Hematopoietic multipotent progenitor cell treated with erythropoietin and hydrocortisone succinate and interleukin-3 and kit ligand, for 15 days (in vitro differentiated cells): ENCODE results near the gene LUC7L.
A peak's percentile ranks its signal among the peaks of the same experiment; 100 is the strongest.
"Not testable (repeated sequence)": the region's sequence is repeated elsewhere in the genome, so short reads cannot be mapped to it uniquely, and the experiment has no call there.

ENCODE experiments used
- DNase-seq: peaks from one replicate; pipeline ENCODE4 v3.0.0-alpha.2; 2015; ENCODE audit warnings: low spot score

LUC7L gene

DNA sequence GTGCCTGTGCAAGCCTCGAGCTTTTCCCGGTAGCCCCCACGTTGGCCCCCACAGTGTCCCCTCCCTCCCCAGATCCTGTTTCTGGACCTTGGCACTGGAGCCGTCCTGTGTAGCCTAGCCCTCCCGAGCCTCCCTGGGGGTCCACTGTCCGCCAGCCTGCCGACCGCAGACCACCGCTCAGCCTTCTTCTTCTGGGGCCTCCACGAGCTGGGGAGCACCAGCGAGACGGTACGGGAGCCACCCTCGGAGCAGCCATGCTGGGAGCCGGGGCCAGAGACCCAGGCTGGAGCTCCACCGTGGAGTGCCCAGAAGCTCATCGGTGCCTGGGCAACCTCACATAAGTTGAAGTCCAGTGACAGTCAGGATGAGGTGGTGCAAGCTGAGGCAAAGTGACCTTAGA, 34.7 kb upstream of the LUC7L start:
- no peak for DNase-seq

DNA sequence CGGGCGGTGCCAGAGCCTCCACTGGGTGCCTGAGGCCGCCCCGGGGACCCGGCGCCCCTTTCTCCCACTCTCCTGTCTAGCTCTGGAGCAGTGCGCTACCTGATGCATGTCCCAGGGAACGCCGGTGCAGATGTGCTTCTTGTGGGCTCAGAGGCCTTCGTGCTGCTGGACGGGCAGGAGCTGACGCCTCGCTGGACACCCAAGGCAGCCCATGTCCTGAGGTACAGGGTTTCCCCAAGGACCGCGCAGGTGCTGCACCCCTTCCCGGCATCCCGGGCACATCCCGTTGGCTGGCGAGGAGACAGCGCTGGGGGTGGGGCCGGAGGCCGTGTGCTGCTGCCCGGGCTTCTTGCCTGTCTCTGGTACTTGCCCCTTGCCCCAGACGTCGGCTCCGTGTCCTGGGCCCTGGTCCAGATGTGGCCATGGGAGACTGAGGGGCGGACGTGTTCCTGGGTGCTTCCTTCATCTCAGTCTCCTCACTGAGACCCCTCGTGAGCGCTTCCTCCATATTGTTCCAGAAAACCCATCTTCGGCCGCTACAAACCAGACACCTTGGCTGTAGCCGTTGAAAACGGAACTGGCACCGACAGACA, 34.0 kb upstream of the LUC7L start:
- no peak for DNase-seq

DNA sequence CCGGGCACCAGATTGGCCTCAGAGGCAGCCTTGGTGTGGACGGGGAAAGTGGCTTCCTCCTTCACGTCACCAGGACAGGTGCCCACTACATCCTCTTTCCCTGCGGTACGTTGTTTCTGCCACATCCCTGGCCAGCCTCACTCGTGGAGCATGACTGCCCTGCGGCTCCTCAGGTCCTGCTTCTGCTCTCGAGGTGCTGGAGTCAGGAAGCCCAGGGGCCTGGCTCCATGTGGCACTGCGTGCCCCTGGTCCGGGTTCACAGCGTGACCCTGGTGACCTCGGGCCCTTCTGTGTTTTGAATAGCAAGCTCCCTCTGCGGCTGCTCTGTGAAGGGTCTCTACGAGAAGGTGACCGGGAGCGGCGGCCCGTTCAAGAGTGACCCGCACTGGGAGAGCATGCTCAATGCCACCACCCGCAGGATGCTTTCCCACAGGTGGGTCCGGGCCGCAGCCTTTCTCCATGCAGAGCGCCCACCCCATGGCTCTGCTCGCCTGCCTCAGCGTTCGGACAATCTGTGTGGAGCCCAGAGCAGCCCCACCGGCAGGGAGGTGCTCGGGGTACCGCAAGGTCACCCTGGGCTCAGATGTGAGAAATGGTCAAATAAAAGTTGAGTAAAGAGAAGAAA, 33.0 kb upstream of the LUC7L start:
- DNase-seq: no peak

DNA sequence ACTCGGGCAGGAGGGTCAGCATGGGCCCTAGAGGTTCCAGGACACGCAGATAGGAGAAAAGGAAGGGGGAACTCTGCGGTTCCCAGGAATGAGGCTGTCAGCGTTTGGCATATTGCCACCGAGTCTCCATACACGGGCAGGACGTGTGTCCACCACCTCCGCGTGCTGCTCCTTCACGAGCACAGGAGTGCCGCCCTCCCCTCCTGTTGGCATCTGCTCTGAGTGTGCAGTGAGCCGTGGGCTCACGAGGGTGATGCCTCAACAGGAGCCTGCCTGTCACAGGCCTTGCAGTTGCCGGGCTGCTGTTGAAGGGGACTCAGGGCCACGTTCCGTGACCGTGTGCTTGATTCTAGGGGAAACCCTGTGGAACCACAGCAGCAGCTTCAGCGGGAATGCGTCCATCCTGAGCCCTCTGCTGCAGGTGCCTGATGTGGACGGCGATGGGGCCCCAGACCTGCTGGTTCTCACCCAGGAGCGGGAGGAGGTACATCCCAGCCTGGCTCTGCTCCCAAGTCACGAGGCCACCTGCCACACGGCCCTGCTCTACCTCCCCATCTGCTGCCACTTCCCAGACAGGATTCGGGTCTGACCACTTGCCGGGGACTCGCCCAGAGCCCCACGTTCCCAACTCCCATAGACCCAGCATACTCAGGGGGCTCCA, 31.9 kb upstream of the LUC7L start:
- DNase-seq: no peak

DNA sequence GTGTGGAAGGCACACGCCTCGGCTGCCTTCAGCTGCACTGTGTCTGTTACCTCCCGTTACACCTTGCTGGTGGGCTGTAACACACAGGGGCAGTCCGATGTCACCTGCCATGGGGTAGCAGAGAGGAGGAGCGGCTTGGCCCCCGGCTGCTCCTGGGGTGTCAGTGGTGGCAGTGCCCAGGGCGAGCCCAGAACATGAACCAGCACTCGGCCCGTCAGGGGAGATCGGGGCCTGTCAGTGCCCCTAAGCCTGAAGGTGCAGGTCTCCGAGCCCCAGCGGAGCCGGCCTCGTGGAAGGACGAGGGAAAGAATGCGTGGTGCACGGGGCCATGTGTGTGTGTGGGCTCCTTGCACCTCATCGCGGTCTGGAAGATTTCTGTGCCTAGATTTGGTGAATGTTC, 31.1 kb upstream of the LUC7L start:
- no peak for DNase-seq

DNA sequence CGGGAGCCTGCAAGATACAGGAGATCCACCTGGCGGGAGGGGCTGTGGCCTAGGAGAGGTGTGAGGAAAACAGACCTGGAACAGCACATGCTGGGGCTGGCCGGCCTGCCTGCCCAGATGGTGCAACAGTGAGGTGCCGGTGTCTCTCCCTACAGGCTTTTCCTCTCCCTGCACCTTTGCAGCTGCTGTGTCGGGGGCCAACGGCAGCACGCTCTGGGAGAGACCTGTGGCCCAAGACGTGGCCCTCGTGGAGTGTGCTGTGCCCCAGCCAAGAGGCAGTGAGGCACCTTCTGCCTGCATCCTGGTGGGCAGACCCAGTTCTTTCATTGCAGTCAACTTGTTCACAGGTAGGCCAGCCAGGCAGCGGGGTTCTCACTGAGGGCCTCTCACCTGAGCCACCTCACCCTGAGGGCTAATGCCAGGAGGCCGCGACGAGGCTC, 30.6 kb upstream of the LUC7L start:
- no peak for DNase-seq

DNA sequence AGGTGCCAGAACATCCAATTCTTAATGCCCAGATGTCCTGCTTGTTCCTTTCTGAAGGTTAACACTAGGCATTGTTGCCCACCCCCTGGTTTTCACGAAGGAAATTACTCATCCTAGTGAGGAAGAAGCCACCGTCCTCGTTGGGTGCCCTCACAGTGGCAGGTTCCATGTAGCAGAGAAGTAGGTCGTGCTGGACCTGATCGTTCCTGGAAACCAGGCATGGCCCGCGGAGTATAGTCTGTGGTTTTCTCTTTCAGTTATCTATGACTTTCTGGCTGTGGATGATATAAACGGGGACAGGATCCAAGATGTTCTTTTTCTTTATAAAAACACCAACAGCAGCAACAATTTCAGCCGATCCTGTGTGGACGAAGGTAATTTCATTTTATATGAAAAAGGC, 30.0 kb upstream of the LUC7L start:
- peak; percentile 14 for DNase-seq

DNA sequence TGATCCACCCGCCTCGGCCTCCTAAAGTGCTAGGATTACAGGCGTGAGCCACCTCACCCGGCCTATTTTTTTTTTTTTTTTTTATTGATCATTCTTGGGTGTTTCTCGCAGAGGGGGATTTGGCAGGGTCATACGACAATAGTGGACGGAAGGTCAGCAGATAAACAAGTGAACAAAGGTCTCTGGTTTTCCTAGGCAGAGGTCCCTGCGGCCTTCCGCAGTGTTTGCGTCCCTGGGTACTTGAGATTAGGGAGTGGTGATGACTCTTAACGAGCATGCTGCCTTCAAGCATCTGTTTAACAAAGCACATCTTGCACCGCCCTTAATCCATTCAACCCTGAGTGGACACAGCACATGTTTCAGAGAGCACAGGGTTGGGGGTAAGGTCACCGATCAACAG, 28.8 kb upstream of the LUC7L start:
- not testable (repeated sequence) for DNase-seq

DNA sequence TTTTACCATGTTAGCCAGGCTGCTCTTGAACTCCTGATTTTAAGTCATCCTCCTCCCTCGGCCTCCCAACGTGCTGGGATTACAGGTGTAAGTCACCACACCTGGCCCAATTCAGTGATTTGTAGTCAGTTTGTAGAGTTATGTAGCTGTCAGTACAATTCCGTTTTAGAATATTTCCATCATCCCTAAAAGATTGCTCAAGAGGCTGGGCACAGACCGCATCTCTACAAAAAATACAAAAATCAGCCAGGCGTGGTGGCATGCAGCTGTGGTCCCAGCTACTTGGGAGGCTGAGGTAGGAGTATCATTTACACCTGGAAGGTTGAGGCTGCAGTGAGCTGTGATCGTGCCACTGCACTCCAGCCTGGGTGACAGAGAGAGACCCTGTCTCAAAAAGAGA, 25.9 kb upstream of the LUC7L start:
- DNase-seq: no peak

DNA sequence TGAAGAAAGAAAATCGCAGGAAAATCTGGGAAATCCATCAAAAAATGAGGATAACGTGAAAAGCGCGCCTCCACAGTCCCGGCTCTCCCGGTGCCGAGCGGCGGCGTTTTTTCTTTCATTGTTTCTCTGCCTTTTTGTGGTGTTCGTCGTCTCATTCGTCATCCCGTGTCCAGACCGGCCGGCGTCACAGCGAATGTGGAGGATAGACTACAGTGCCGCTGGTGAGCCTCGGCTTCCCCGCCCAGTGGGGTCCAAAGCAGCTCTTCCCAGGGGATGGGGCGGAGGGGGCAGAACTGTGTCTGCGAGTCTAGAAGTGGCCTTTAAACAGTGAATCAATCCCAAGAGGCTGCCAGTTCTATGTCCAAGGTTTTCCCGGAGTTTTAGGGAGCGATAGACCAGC, 25.2 kb upstream of the LUC7L start:
- no peak for DNase-seq

DNA sequence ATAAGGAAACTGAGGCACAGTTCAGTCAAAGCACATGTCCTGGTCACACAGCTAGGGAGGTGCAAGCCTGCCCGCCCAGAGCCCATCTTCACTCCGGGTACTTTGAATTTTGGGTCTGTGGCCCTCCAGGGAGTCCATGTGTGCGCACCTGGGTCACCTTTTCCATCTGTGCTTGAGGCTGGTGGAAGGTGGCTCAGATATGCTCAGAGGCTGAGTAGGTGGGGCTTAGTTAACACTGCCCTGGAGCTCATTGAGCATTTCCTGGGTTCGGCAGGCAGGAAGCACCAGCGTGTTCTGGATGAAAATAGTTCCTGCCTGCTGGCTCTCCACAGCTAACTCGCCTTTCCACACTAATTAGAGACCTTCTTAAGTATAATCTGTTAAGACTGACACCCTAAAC, 24.6 kb upstream of the LUC7L start:
- no peak for DNase-seq

DNA sequence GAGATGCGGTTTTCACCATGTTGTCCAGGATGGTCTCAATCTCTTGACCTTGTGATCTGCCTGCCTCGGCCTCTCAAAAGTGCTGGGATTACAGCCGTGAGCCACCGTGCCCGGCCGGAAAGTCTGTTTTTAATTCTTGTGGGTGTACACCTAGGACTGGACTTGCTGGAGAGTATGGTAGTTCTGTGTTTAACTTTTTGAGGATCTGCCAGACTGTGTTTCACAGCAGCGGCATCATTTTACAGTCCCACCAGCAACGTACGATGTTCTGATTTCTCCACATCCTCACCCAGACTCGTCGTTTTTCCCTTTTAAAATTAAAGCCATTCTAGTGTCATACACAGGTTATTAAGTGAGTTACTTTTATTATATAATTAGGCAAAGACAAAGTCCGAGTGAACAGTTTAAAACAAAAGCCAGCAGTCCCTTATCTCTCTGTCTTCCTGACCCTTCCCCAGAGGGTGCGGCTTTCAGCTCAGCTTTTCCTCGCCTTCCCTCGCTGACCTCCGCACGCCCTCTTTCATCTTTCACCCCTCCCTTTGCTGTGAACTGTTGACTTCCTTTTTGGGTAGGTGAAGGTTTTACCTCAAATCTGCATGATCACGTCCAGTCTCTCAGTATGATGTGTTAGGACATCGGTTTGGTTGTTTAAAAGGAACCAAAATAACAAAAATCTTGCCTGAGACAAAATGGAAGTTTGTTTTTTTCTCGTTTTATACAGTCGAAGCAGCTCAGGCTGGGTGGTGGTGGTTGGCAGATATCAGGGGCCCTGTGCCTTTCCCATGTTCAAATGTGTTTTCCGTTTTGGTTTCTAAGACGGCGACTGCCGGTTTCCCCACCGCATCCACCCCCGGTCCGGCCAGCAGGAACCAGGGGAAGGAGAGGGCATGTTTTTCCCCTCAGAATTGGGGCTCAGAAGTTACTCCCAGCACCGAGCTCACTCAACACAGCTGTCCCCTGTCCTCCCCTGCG, 23.4 kb upstream of the LUC7L start:
- DNase-seq: no peak

DNA sequence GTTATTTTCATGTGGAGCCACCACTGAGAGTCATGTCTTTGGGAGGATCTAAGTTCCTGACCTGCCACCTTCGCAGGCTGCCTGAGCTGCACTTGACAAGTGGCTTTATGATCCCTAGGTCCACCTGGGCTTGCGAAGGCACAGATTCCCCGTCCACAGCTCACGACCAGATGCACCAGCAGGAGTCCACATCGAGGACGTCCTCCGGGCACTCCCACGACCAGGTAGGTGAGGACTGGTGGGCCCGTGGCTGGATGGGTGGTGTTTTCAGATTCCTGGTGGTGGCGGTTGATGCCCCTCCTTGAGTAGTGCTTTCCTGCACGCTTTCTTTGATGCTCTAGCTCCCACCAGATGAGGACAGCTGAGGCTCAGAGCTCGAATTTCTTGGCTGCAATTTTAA, 20.2 kb upstream of the LUC7L start:
- no peak for DNase-seq

DNA sequence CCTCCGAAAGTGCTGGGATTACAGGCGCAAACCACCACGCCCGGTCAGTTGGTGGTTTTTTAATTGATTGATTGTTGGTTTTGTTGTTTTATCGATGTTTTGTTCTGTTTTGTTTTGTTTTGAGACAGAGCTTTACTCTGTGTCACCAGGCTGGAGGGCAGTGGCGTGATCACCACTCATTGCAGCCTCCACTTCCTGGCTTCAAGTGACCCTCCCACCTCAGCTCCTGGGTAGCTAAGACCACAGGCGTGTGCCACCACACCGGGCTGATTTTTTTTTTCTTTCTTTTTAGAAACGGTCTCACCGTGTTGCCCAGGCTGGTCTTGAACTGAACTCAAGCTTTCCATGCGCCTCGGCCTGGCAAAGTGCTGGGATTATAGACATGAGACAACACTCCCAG, 17.8 kb upstream of the LUC7L start:
- DNase-seq: no peak

DNA sequence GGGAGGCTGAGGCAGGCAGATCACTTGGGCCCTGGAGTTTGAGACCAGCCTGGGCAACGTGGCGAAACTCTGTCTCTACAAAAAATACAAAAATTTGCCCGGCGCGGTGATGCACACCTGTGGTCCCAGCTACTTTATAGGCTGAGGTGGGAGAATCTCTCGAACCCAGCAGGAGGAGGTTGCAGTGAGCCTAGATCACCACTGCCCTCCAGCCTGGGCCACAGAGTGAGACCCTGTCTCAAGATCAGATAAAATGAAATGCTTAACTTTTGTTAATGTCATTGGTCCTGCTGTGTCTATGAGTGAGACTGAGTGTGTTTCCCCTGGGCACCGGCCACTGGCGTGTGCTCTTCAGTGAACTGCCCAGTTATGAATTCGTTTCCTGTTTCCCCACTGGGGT, 15.9 kb upstream of the LUC7L start:
- no peak for DNase-seq

DNA sequence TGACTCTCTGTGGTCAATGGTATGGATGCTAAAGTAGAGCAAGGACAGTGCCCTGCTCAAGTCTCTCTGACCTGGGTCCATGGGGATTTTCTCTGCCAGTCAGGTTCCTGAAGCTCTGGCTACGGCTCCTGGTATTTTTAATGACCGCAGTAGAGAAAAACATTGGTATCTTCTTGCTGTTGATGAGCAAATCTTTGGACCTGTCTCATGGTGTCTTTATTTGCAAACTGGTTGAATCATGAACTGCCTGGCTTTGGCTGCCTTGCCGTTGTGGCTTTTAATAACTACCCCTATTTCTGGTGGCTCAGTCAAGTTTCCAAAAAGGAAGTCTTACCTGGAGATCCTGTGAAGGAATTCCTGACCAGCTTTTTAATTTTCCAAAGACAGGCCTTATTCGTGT, 14.1 kb upstream of the LUC7L start:
- DNase-seq: no peak

DNA sequence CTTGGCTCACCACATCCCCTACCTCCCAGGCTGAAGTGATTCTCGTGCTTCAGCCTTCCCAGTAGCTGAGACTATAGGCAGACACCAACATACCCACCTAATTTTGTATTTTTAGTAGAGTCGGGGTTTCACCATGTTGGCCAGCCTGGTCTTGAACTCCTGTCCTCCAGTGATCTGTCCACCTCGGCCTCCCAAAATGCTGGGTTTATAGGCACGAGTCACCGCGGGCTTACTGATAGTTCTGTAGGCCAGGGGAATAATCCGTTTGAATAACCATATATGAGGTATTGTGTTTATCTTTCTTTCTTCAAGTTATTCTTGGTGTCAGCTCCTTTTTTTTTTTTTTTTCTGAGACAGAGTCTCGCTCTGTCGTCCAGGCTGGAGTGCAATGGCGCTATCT, 13.0 kb upstream of the LUC7L start:
- no peak for DNase-seq

DNA sequence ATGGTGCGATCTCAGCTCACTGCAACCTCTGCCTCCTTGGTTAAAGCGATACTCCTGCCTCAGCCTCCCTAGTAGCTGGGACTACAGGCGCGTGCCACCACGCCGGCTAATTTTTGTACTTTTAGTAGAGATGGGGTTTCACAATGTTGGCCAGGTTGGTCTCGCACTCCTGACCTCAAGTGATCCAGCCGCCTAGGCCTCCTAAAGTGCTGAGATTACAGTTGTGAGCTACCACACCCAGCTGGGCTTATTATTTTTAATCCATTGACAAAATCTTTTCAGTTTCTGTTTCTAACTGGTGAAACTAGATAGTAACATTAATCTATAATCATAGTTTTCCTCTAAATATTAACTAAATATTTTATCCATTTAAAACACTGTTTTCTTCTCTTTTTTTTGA, 11.3 kb upstream of the LUC7L start:
- no peak for DNase-seq

DNA sequence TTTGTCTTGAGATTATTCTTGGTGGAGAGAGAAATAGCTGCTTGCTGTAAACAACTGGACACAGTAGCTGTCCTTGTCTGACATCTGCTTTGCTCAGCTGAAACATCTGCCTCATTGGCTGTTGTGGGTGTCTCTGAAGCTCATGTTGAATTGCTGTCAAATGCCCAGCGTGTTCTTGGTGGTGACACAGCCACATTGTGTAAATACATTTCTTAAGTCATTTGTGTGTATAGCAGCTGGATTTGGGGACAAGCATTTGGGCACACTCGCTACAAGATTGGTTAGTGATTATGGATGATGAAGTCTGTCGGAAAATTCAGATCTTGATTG, 10.7 kb upstream of the LUC7L start:
- no peak for DNase-seq

DNA sequence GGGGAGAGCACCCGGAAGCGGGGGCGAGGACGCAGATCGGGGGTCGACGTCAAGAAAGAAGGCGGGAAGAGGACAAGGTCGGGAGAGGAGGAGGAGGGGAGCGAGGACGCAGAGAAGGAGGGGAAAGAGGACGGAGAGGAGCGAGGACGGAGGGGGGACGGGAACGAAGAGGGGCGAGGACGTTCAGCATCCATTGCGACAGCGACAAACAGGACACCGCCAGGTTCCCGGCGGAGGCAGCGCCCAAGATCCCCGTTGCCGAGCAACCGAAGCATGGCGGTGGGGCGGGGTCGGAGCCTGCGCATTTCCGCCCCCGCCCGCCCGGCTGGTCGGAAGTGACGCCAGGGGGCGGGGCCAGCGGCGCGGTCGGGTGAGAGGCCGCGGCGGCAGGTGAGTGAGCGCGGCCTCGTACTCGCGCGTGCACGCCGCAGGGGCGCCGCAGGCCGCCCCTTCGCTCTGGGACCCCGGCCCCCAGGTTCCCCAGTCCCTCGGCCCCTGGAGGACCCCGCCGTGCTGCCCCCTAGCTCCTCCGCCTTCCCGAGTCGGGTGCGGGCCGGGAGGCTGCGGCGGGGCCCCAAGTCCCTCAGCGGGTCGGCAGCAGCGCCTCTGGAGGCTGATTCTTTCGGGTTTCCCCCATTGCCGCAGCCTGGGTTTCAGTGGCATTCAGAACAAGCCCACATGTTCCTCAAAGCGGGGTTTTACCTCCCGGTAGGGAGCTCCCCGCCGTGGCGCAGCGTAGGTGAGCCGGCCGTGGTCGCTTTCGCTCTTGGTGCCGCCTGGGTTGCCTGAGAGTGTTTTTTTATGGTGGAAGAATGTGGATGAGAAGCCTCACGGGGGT, 5.4 kb upstream of the LUC7L start, which contains the start of gene FAM234A:
TSS of gene FAM234A (plus strand) at position 354 of the 838 bp plus-strand sequence. CDS start 19,593 bp downstream, outside the sequence.
- peak; percentile 98 for DNase-seq

DNA sequence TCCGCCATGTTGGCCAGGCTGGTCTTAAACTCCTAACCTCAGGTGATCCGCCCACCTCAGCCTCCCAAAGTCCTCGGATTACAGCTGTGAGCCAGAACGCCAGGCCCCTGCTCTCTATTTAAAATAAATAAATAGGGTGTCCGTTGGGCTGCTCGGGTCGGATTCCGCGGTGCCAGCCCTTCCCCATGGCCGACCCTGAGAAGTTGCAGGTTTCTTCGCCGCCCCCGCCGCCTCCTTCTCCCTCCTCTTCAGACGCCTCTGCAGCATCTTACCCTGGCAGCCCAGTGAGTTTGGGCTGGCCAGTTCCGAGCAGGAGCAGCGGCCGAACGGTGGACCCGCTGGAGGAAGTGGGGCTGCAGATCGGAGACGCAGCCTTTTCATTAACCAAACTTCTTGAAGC, 1.7 kb upstream of the LUC7L start:
- DNase-seq: no peak

DNA sequence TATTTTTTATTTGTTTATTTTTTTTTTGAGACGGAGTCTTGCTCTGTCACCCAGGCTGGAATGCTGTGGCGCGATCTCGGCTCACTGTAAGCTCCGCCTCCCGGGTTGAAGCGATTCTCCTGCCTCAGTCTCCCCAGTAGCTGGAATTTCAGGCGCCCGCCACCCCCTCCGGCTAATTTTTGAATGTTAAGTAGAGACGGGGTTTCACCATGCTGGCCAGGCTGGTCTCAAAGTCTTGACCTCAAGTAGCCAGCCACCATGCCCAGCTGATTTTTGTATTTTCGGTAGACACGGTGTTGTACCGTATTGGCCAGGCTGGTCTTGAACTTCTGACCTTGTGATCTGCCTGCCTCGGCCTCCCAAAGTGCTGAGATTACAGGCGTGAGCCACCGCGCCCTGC, 1.1 kb upstream of the LUC7L start:
- DNase-seq: not testable (repeated sequence)
